ENCODE data around the gene WDPCP.

DNA sequence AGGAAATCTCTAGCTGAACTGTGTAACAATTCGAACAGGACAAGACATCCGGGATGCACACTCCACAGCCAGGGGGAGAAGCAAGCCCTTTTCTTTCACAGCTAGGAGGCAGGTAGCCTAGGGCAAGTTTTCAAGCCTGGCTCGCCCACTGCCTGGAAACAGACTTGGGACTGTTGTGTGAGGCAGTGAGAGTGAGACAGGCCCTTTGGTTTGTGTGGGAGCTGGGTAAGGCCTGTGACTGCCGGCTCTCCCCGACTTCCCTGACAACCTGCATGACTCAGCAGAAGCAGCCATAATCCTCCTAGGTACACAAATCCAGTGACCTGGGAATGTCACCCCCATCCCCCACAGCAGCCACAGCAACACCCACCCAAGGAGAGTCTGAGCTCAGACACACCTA is 179.7 kb downstream of the WDPCP start:
- no peak for TF ChIP-seq POLR2A (IDR thresholded peaks at IDR 0.05)
- TF ChIP-seq, protein P1, sequence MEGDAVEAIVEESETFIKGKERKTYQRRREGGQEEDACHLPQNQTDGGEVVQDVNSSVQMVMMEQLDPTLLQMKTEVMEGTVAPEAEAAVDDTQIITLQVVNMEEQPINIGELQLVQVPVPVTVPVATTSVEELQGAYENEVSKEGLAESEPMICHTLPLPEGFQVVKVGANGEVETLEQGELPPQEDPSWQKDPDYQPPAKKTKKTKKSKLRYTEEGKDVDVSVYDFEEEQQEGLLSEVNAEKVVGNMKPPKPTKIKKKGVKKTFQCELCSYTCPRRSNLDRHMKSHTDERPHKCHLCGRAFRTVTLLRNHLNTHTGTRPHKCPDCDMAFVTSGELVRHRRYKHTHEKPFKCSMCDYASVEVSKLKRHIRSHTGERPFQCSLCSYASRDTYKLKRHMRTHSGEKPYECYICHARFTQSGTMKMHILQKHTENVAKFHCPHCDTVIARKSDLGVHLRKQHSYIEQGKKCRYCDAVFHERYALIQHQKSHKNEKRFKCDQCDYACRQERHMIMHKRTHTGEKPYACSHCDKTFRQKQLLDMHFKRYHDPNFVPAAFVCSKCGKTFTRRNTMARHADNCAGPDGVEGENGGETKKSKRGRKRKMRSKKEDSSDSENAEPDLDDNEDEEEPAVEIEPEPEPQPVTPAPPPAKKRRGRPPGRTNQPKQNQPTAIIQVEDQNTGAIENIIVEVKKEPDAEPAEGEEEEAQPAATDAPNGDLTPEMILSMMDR (IDR thresholded peaks at IDR 0.05): no peak
- no peak for TF ChIP-seq POLR2AphosphoS5 (IDR thresholded peaks at IDR 0.05; ENCODE audit: insufficient read depth in 1 of 2, low read depth in 1 of 2)

Data from vagina (tissue), 2 donors.